ENCODE results near the gene DOCK10.

DOCK10 gene

DNA sequence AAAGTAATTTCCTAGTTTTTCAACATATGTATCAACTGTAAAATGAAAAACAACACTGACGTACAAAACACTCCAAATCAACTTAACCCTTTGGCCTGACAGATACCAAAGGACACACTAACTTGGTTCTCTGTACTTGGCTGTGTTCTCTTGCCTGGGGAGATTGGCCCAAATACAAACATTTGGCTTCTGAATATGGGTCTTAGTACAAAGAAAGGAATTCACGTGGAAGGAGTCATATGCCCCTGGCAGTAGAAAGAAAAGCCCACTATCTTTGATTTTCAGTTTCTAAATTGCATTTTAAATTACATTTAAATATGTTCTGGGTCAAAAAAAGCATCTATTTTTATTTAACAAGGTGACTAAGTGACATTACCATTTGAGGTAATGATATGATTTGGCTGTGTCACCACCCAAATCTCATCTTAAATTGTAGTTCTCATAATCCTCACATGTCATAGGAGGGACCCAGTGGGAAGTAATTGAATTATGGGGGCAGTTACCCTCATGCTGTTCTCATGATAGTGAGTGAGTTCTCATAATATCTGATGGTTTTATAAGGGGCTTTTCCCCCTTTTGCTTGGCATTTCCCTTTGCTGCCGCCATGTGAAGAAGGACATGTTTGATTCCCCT is 172.6 kb downstream of the DOCK10 start:
- no peak for DNase-seq

DNA sequence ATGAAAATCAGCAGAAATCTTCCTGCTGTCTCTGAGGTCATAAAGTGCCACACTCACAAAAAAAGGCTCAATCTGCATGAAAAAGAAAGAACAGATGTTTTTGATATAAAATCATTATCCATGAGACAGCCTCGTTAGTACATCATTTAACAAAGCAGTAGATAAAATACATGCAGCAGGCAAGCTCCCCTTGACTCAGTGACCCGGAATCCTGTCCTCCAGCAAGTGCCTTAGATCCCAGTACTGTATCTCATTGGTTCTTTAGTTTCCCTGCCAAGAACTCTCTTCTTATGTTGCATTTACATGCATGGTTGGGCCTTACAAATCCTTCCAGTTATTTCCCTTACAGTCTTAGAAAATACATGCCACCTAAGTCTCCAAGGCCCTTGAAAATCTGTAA is 177.3 kb downstream of the DOCK10 start:
- no peak for DNase-seq

GRCh38 chr2:224861266-224861665 is 181.0 kb downstream of the DOCK10 start:
- DNase-seq: no peak

- no peak for DNase-seq
Observed at GRCh38 chr2:224860786-224861185, 181.5 kb downstream of the DOCK10 start.

DNA sequence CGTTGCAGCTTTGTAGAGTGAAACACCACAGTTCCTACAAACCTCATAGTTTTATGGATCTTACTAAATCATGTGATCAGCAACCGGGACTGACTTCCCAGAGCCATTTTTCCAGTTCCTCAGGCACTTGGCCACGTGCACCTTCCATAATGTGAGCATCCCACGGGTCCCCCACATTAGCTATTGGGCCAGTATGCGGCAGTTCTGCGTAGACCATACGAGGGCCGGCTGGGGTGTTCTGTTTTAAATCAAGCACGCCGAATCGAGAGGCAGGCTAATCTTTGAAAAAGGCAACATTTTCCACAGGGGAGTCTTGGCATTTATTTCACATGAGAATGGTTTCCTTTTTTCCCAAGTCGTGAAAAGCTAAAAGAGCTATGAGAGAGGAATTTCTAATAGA is 190.5 kb downstream of the DOCK10 start:
- DNase-seq: no peak

DNA sequence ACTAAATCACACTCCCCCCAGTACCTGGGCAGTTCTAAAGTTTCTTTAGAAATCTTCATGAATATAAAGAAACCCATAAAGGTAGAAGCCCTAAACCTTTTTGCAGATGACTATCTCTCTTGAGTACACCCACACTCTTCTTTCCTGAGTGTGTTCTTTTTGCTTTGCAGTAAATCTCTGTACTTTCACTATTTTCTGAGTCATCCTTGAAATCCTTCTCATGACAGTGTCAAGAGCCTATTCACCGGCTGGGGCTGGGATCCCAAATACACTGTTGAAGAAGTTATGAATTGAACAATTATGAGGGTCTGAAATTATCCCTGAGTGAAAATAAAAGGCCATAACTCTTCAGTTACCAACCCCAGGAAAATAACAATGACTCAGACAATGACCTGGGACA is 192.2 kb downstream of the DOCK10 start:
- no peak for DNase-seq

DNA sequence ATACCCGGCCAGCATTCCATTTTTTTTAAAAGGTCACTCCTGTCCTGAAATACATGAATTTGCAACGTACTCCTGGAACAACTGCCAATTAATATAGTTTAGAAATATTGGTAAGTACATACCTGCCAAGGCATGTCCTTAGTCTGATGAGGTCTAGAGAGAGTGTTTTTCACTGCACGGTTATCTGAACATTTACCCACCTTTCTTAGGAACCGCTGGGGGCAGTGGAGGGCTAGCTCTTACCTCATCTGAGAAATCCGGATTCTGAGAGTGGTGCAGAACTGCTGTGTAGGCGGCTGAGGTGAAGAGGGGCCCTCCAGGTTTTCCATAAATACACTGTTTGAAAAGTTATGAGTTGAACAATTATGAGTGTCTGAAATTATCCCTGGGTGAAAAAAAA is 193.0 kb downstream of the DOCK10 start:
- no peak for DNase-seq

- no peak for DNase-seq
Observed at GRCh38 chr2:224847961-224848850, 194.1 kb downstream of the DOCK10 start.

GRCh38 chr2:224847381-224847780 is 194.9 kb downstream of the DOCK10 start:
- DNase-seq: no peak

DNA sequence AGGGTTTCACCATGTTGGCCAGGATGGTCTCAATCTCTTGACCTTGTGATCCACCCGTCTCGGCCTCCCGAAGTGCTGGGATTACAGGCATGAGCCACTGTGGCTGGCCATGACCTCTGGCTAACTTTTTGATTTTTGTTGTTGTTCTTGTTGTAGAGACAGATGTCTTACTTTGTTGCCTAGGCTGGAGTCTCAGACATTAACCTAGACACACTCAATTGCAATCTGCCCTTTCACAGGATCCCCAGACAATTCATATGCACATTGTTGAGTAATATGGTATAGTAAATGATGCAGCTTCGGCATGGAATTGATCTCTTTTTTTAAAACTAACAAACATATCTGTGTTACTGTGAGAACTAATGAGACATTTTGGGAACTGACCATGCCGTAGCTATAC is 195.6 kb downstream of the DOCK10 start:
- no peak for DNase-seq

DNA sequence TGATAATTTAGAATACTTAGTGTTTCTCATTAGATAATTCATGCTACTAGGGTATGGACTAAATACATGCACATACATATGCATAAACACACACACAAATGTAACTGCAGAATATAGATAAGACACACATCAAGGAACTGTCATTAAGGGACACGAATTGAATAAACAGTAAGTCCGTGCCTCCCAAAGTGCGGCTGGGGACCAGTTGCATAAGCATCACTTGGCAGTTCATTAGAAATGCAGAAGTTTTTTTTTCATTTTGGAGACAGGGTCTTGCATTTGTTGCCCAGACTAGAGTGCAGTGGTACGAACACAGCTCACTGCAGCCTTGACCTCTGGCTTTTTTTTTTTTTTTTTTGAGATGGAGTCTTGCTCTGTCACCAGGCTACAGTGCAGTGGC is 196.1 kb downstream of the DOCK10 start:
- DNase-seq: no peak

GRCh38 chr2:224843141-224843540 is 199.1 kb downstream of the DOCK10 start:
- DNase-seq: no peak

GRCh38 chr2:224841910-224842309 is 200.4 kb downstream of the DOCK10 start:
- DNase-seq: no peak

GRCh38 chr2:224838335-224838734 is 203.9 kb downstream of the DOCK10 start:
- DNase-seq: no peak

DNA sequence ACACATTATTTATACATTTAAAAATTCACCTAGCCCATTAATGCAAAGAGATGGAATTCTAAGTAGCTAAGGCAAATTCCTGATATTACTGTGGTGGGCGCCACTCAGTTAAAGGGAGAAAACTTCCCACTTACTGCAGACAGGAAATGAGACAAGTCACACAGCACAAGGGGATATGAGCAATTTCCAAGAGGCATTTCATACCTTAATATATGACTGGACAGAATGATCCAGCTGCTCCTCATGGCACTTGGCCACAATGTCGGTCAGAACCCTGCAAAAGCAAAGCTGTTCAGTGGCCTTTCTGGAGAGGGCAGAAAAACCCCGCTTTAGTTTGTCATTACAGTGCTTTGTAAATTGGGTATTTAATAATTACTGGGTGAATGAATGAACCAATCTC is 204.7 kb downstream of the DOCK10 start:
- no peak for DNase-seq

- DNase-seq: no peak
Observed at GRCh38 chr2:224837066-224837465, 205.2 kb downstream of the DOCK10 start.

DNA sequence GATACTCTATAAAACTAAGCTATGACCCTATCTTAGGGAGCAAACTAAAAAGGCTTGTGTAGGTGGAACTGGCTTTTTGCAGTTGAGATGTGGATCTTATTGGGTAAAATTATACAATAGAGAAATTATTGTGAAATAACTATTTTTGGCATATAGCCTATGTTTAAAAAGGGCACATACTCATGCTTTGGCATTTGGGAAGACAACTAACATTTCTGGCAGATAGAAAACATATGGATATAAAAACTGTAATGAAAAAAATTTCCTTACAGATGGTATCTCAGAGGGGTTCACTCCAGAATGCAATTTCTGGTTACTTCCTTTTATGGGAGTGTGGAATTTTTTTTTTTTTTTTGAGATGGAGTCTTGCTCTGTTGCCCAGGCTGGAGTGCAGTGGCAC is 206.0 kb downstream of the DOCK10 start:
- no peak for DNase-seq

GRCh38 chr2:224835405-224835804 is 206.9 kb downstream of the DOCK10 start:
- no peak for DNase-seq

DNA sequence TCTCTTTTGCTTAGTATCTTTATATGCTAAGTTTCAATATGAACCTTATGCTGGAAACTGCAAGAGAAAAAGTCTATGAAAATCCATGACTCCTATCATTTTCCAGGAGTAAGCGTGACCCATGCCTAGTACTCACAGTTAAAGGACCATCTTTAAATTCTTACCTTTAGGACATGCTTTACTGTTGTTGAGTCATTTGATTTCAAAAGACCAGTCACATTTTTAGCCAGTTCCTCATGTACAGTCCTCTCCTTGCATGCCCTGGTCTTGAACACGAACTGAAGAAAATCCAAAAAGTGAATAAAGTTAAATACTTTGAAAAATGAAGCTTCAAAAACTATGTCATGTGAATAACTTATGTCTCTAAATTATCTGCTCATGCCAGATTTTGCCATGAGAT is 208.3 kb downstream of the DOCK10 start:
- no peak for DNase-seq

DNA sequence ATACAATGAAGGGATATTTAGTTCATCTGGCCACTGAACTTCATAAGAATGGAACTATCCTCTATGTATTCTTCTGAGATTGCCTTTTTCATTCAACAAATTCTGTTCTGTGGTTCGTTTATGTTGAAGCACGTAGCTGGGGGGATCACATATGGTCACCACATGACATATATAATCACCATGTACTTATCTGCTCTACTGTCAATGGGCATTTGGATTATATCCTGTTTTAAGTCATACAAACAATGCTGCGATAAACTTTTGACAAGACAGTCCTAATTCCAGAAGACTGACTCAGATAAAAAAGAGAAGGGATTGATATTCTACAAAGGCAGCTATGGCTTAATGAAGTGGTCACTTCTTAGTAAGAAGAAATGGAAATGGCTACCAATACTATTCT is 210.1 kb downstream of the DOCK10 start:
- no peak for DNase-seq

- DNase-seq: no peak
Observed at GRCh38 chr2:224831530-224831929, 210.7 kb downstream of the DOCK10 start.

- DNase-seq: no peak
Observed at GRCh38 chr2:224820283-224820991, 221.8 kb downstream of the DOCK10 start.

GRCh38 chr2:224819075-224819474 is 223.2 kb downstream of the DOCK10 start:
- DNase-seq: no peak

DNA sequence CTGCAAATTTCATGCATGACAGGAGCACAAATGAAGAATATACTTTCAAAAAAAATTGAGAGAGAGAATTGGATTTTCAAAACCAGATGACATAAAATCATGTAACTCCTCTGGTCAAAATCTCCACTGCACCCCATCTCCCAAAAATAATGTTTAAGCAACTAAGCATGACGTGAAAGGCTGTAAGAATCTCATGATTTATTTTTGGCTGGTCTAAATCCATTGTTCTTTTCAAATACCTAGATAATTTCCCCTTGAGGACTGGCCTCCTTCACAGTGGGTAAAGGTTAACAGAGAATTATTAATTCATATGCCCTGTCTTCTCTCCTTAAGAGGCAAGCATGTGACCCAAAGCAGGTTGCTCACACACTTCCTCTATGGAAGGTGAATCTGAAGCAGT is 224.6 kb downstream of the DOCK10 start:
- no peak for DNase-seq

Data from NCI-H526 treated with DMSO at 0.1 percent for 48 hours (cell line).